ENCODE measurements around the gene USP10.
A peak's percentile ranks its signal among the peaks of the same experiment; 100 is the strongest.
"Not testable (repeated sequence)": the region's sequence is repeated elsewhere in the genome, so short reads cannot be mapped to it uniquely, and the experiment has no call there.

The USP10 gene

DNA sequence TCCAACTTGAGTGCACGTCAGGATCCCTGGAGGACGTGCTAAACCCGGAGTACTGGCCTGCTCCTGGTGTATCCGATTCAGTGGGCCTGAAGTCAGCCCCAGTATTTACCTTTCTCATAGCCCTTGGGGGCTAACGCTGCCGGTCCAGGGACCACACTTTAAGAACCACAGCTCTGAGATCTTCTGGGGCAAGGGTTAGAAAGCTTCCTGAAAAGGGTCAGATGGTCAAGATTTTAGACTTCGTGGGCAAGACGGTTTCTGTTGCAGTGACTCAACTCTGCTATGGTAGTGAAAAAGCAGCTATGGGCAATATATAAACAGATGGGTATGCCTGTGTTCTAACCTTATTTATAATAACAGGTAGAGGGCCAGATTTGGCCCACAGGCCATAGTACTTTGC, 14.6 kb upstream of the USP10 start:
- in situ Hi-C loops (cut with MboI; ENCODE audit: low pct_unique_long_range_greater_than_20kb, low sequenced_read_pairs, unreplicated experiment) = no loop called here
- TF ChIP-seq, protein P1, sequence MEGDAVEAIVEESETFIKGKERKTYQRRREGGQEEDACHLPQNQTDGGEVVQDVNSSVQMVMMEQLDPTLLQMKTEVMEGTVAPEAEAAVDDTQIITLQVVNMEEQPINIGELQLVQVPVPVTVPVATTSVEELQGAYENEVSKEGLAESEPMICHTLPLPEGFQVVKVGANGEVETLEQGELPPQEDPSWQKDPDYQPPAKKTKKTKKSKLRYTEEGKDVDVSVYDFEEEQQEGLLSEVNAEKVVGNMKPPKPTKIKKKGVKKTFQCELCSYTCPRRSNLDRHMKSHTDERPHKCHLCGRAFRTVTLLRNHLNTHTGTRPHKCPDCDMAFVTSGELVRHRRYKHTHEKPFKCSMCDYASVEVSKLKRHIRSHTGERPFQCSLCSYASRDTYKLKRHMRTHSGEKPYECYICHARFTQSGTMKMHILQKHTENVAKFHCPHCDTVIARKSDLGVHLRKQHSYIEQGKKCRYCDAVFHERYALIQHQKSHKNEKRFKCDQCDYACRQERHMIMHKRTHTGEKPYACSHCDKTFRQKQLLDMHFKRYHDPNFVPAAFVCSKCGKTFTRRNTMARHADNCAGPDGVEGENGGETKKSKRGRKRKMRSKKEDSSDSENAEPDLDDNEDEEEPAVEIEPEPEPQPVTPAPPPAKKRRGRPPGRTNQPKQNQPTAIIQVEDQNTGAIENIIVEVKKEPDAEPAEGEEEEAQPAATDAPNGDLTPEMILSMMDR (IDR thresholded peaks at IDR 0.05; ENCODE audit: extremely low read depth, insufficient read depth, missing control alignments) = no peak
- no peak for DNase-seq (ENCODE audit: low spot score)

DNA sequence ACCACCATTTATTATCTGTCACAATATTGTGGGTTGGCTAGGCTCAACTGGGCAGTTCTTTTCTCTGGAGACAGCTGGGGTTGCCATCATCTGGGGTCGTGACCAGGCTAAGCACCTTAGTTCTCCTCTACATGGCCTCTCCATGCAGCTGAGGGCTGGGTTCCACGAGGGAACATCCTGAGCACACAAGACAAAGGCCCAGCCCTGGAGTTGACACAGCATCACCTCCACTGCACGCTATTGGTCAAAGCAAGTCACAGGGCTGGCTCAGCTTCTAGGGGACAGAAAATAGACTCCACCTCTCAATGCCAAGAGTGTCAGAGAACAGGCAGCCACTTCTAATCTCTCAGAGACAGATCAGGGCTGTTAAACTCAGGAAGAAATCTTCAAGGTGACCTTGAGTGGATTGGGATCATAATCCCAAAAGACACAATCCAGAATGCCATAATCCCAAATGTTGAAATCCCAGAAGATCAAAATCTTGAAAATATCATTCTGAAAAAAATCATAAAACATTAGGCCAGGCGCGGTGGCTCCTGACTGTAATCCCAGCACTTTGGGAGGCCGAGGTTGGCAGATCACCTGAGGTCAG, 13.0 kb upstream of the USP10 start:
- no peak for DNase-seq (ENCODE audit: low spot score)
- in situ Hi-C loops (cut with MboI; ENCODE audit: low pct_unique_long_range_greater_than_20kb, low sequenced_read_pairs, unreplicated experiment) = no loop called here

DNA sequence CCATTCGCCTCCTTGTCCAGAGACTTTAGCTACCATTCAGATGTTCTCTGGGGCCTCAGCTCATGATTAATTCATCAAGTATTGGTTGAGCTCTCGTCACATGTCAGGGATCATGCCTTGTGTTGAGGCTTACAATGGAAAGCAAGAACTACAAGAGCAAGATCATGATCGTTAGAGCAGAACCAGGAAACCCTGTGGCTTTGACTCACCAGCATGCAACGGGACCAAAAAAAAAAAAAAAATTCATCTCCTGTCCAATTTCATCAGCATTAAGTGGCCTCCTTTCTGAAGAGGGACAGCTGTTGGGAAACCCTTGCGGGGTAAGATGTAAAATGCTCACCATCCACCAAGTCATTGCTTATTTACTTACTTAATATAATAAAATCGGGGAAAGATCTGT, 12.1 kb upstream of the USP10 start:
- DNase-seq (ENCODE audit: low spot score) = peak; percentile 53
- TF ChIP-seq, protein P1 (IDR thresholded peaks at IDR 0.05; ENCODE audit: extremely low read depth, insufficient read depth, missing control alignments) = no peak
- in situ Hi-C loops (cut with MboI; ENCODE audit: low pct_unique_long_range_greater_than_20kb, low sequenced_read_pairs, unreplicated experiment) = no loop called here

More for the DNA sequence above, 13.0 kb upstream of the USP10 start:
- TF ChIP-seq, protein P1 (IDR thresholded peaks at IDR 0.05; ENCODE audit: extremely low read depth, insufficient read depth, missing control alignments) = no peak

DNA sequence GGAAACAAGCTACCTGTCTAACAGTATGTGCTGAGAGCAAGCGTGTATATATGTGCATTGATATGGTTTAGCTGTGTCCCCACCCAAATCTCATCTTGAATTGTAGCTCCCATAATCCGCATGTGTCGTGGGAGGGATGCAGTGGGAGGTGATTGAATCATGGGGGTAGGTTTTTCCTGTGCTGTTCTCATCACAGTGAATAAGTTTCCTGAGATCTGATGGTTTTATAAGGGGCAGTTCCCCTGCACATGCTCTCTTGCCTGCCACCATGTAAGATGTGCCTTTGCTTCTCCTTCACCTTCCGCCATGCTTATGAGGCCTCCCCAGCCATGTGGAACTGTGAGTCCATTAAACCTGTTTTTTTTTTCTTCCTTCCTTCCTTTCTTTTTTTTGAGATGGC, 11.6 kb upstream of the USP10 start:
- DNase-seq (ENCODE audit: low spot score); in situ Hi-C loops (cut with MboI; ENCODE audit: low pct_unique_long_range_greater_than_20kb, low sequenced_read_pairs, unreplicated experiment): not testable (repeated sequence)

DNA sequence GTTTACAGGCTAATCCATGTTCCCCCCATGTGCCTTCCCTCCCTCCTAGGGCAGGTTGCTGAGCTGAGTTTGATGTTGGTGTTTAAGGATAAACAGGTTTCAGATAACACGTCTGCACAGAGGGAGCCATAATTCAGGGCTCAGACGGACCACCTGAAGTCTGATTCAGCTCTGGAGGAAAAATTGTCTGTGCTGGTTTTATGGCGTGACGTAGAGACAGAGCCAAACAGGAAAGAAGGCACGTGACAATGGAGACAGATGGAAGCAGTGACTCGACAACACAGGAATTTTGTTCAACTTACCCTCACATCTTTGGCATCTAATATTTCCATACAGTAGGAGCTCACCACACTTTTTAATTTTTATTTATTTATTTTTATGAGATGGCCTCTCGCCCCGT, 10.7 kb upstream of the USP10 start:
- TF ChIP-seq, protein P1 (IDR thresholded peaks at IDR 0.05; ENCODE audit: extremely low read depth, insufficient read depth, missing control alignments) = no peak
- DNase-seq (ENCODE audit: low spot score) = no peak
- in situ Hi-C loops (cut with MboI; ENCODE audit: low pct_unique_long_range_greater_than_20kb, low sequenced_read_pairs, unreplicated experiment) = no loop called here

DNA sequence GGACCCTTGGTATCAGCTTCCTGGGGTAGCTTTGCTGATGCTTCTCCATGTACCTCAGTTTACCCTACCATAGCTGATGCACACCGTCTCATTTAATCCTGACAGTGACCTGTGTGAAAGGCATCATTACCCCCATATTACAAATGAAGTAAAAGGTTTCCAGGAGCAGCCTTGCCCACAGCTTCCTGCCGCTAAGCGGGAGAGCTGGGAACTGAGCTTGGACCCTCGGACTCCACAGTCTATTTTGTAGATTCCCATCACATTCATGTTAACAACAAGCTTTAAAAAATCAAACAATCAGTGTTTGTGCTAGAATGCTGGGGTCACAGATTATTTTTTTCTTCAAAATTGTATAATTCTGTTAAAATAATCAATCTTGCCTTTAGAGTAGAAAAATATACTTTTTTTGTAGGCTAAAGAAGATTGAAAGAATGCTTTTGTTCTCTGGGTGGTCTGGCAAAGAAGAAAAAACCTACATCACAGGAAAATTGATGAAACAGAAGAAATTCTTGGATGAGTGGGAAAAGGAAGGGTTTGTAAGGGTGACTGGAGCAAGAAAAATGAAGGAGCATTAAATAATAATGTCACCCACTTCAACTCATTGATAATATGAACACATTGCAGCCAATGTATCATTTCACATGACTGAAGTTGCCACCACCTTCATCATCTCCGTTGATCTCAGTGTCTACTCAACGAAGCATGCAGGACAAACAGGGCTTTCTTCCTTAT, 9.5 kb upstream of the USP10 start:
- in situ Hi-C loops (cut with MboI; ENCODE audit: low pct_unique_long_range_greater_than_20kb, low sequenced_read_pairs, unreplicated experiment) = no loop called here
- TF ChIP-seq, protein P1 (IDR thresholded peaks at IDR 0.05; ENCODE audit: extremely low read depth, insufficient read depth, missing control alignments) = no peak
- no peak for DNase-seq (ENCODE audit: low spot score)

DNA sequence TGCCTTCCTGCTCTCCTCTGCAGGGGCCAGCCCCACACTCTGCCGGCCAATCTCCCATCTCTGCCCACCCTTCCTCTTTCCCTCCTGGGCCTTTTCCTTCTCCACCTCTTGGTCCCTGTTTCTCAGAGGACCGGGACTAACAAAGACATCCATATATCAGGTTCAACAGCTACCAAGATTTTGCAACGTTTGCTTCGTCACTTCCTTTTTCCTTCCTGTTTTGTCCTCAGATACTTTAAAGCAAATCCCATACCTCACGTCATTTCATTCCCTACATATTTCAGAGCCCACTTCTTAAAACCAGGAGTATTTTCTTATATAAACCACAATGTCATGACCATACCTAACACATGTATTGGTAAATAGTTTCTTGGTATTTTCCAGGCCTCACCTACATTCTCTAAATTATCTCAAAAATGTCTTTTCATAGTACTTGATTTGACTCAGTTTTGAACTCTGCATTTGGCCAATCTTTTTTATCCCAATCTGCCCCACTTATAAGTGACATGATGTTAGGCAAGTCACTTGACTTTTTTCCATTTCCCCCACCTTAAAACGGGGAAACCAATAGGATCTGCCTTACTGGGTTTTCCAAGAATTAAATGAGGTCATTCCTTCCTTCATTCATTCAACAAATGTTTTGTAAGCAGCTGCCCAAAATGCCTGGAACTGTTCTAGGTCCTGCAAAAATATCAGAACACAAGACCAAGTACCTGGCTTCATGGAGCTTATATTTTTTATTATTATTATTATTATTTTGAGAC, 7.2 kb upstream of the USP10 start:
- in situ Hi-C loops (cut with MboI; ENCODE audit: low pct_unique_long_range_greater_than_20kb, low sequenced_read_pairs, unreplicated experiment) = no loop called here
- TF ChIP-seq, protein P1 (IDR thresholded peaks at IDR 0.05; ENCODE audit: extremely low read depth, insufficient read depth, missing control alignments) = no peak
- DNase-seq (ENCODE audit: low spot score) = no peak

DNA sequence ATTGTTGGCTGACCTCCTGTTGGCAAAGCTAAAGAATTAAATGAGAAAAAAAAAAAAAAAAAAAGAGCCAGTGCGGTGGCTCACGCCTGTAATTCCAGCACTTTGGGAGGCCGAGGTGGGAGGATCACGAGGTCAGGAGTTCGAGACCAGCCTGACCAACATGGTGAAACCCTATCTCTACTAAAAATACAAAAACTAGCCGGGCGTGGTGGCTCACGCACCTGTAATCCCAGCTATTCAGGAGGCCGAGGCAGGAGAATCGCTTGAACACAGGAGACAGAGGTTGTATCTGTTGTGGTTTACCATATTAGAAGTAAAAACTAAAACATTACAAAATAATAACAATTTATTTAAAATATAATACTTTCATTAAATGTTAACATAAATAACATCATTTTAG, 5.9 kb upstream of the USP10 start:
- in situ Hi-C loops (cut with MboI; ENCODE audit: low pct_unique_long_range_greater_than_20kb, low sequenced_read_pairs, unreplicated experiment); DNase-seq (ENCODE audit: low spot score): not testable (repeated sequence)

All from GM13977 (cell line).